CD14-positive monocyte (primary cell): ENCODE measurements around the gene ABCA7. TPM values are rescaled to one million over a fixed set of nuclear protein-coding genes. Genes with fewer than 3 reads are reported as not detected.

Experiments used
- DNase-seq, 3 donors: peaks; one replicate each; pipeline ENCODE4 v3.0.0-alpha.2; 2011 to 2022
- H2AFZ ChIP-seq: 2 replicates; pipeline ENCODE4 v1.6.0; 2012; ENCODE audit warnings: mild to moderate bottlenecking, low read depth, low read length, inconsistent platforms; ENCODE audit not compliant: insufficient read depth, poor library complexity, severe bottlenecking
- H3K27ac ChIP-seq, 2 donors: 1 replicate in 1 of 2; 2 replicates in 1 of 2; pipeline ENCODE4 v1.5.1; 2012 to 2013; ENCODE audit warnings: low read length in 2 of 2, control low read depth in 1 of 2, inconsistent platforms in 1 of 2, low read depth in 1 of 2, mild to moderate bottlenecking in 1 of 2
- H3K27me3 ChIP-seq, 2 donors: one replicate each; pipeline versions ENCODE4 v1.6.0 to v1.6.1; 2011 to 2013; ENCODE audit warnings: low read length in 2 of 2; ENCODE audit not compliant: control insufficient read depth in 2 of 2, insufficient read depth in 2 of 2
- H3K36me3 ChIP-seq, 2 donors: replicated peaks in 1 of 2; 1 replicate in 1 of 2; 2 replicates in 1 of 2; pipeline versions ENCODE4 v1.5.1 to v1.6.1; 2012 to 2013; ENCODE audit warnings: low read length in 2 of 2, control low read depth in 1 of 2, inconsistent platforms in 1 of 2, mild to moderate bottlenecking in 1 of 2; ENCODE audit not compliant: insufficient read depth in 2 of 2, control insufficient read depth in 1 of 2
- H3K4me1 ChIP-seq, 2 donors: 1 replicate in 1 of 2; 2 replicates in 1 of 2; pipeline versions ENCODE4 v1.5.1 to v1.6.1; 2012 to 2013; ENCODE audit warnings: low read length in 2 of 2, control low read depth in 1 of 2, inconsistent platforms in 1 of 2, mild to moderate bottlenecking in 1 of 2, moderate library complexity in 1 of 2; ENCODE audit not compliant: insufficient read depth in 2 of 2, control insufficient read depth in 1 of 2
- H3K4me2 ChIP-seq: replicated peaks from 2 replicates; pipeline ENCODE3; 2012; ENCODE audit warnings: low read length, moderate library complexity, mild to moderate bottlenecking; ENCODE audit not compliant: poor library complexity, severe bottlenecking; ENCODE audit errors: extremely low read depth
- H3K4me3 ChIP-seq, 3 experiments: fragments of 200-600 bp in 1 of 3; sonication (generic) in 1 of 3; replicated peaks in 1 of 3; 1 replicate in 2 of 3; 2 replicates in 1 of 3; pipeline ENCODE4 v1.5.1; 2011 to 2013; ENCODE audit warnings: low read length in 3 of 3, mild to moderate bottlenecking in 3 of 3, control low read depth in 2 of 3, low read depth in 2 of 3, inconsistent platforms in 1 of 3, moderate library complexity in 1 of 3
- H3K79me2 ChIP-seq: 2 replicates; pipeline ENCODE4 v1.6.0; 2012; ENCODE audit warnings: mild to moderate bottlenecking, control low read depth, inconsistent platforms, low read length, moderate library complexity; ENCODE audit not compliant: insufficient read depth
- H3K9ac ChIP-seq: 2 replicates; pipeline ENCODE4 v1.6.0; 2017; ENCODE audit warnings: low read length, mild to moderate bottlenecking; ENCODE audit not compliant: insufficient read depth, poor library complexity, severe bottlenecking
- H3K9me3 ChIP-seq, 2 donors: replicated peaks in 1 of 2; 1 replicate in 1 of 2; 2 replicates in 1 of 2; pipeline versions ENCODE4 v1.5.1 to v1.6.1; 2012 to 2013; ENCODE audit warnings: low read length in 2 of 2, control low read depth in 1 of 2; ENCODE audit not compliant: control insufficient read depth in 1 of 2, insufficient read depth in 1 of 2
- H4K20me1 ChIP-seq: 2 replicates; pipeline ENCODE4 v1.6.0; 2012; ENCODE audit warnings: mild to moderate bottlenecking, low read length, control low read depth, moderate library complexity; ENCODE audit not compliant: insufficient read depth
- H3K27ac Mint-ChIP-seq, 7 donors: one replicate each; pipeline ENCODE4 v1.8.0; 2020; ENCODE audit warnings: mild to moderate bottlenecking in 7 of 7, mixed read lengths in 7 of 7, moderate library complexity in 6 of 7, inconsistent platforms in 2 of 7
- H3K27me3 Mint-ChIP-seq, 3 donors: one replicate each; pipeline ENCODE4 v1.8.0; 2021 to 2022; ENCODE audit warnings: low read depth in 3 of 3, mild to moderate bottlenecking in 3 of 3, mixed read lengths in 3 of 3, moderate library complexity in 3 of 3, inconsistent platforms in 1 of 3
- H3K36me3 Mint-ChIP-seq, 2 donors: one replicate each; pipeline ENCODE4 v1.8.0; 2020; ENCODE audit warnings: mixed read lengths in 2 of 2, inconsistent platforms in 1 of 2, mild to moderate bottlenecking in 1 of 2
- H3K4me1 Mint-ChIP-seq: one replicate; pipeline ENCODE4 v1.8.0; 2020; ENCODE audit warnings: mild to moderate bottlenecking, mixed read lengths
- H3K4me3 Mint-ChIP-seq, 2 donors: one replicate each; pipeline ENCODE4 v1.8.0; 2020; ENCODE audit warnings: mild to moderate bottlenecking in 2 of 2, mixed read lengths in 2 of 2, moderate library complexity in 1 of 2
- H3K9me3 Mint-ChIP-seq, 7 donors: one replicate each; pipeline ENCODE4 v1.8.0; 2020 to 2022; ENCODE audit warnings: mixed read lengths in 7 of 7, mild to moderate bottlenecking in 6 of 7, moderate library complexity in 6 of 7, inconsistent platforms in 2 of 7
- CTCF ChIP-seq: fragments of 200-600 bp; IDR thresholded peaks from one replicate; pipeline ENCODE4 v1.8.0; 2022; ENCODE audit warnings: antibody characterized with exemption, mild to moderate bottlenecking
- WGBS: methylation state at CpG from one replicate; pipeline ENCODE4 v1.1.5; 2013; ENCODE audit warnings: missing lambda C conversion rate; ENCODE audit not compliant: insufficient coverage; 5-methylcytosine and 5-hydroxymethylcytosine counted together
- intact Hi-C, 2 donors: fragments of 100-400 bp; cut with micrococcal nuclease; formaldehyde crosslinking; loops; one replicate each; pipeline versions ENCODE4 v1.15.0 to v1.15.1; 2023
- polyA plus RNA-seq, 3 donors: library from polyadenylated mRNA; depleted of rRNA in 1 of 3; unstranded in 2 of 3; stranded (reverse) in 1 of 3; fragments of 300-500 nt in 2 of 3; fragments of >200 nt in 1 of 3; fragmentation: Illumina TruSeq in 2 of 3; gene quantifications; 1 replicate in 2 of 3; 2 replicates in 1 of 3; pipeline ENCODE4 v1.2.3, GENCODE V29; 2012 to 2021

ABCA7 gene
- polyA plus RNA-seq, 3 donors, result 1.7 to 104 (median 7.8) TPM

GRCh38 chr19:1046117-1046626 is 6.3 kb downstream of the ABCA7 start:
- H3K27ac Mint-ChIP-seq, result no peak overlapping the region
- Histone ChIP-seq H4K20me1 (peaks cover 41% of the 10 kb centered on the region), H3K4me3 (no peak overlapping the region), H3K4me2 (no peak overlapping the region), H2AFZ (no peak overlapping the region), H3K36me3 (peaks cover 35 to 61% of the 10 kb centered on the region in 2 donors), H3K79me2 (peaks cover 15% of the 10 kb centered on the region), H3K27me3 (no peaks in the 10 kb centered on the region), H3K9ac (no peak overlapping the region), H3K4me1 (peaks cover 11 to 20% of the 10 kb centered on the region in 2 donors), H3K27ac (no peak overlapping the region), H3K9me3 (no peaks in the 10 kb centered on the region)
- H3K9me3 Mint-ChIP-seq, result no peaks in the 10 kb centered on the region
- peaks cover 0 to 1% (median 1%) of the 10 kb centered on the region in 3 donors for H3K27me3 Mint-ChIP-seq
- intact Hi-C loops, result no loop called here
- peaks cover 28 to 41% of the 10 kb centered on the region in 2 donors for H3K36me3 Mint-ChIP-seq
- H3K4me3 Mint-ChIP-seq, result no peak overlapping the region
- peaks cover 4% of the 10 kb centered on the region for H3K4me1 Mint-ChIP-seq
- TF ChIP-seq CTCF, result no peak
- no peak for DNase-seq
- WGBS, result 98% methylated on average over 23 of the region's 33 CpGs

- H3K27me3 Mint-ChIP-seq, result peaks cover 0 to 1% (median 1%) of the 10 kb centered on the region in 3 donors
- intact Hi-C loops, result no loop called here
- DNase-seq, result no peak
- peaks cover 34 to 48% of the 10 kb centered on the region in 2 donors for H3K36me3 Mint-ChIP-seq
- Histone ChIP-seq H3K27me3 (no peaks in the 10 kb centered on the region), H3K36me3 (peaks cover 37 to 63% of the 10 kb centered on the region in 2 donors), H3K4me3 (no peak overlapping the region), H3K4me1 (peaks cover 5 to 11% of the 10 kb centered on the region in 2 donors), H3K9ac (no peak overlapping the region), H4K20me1 (peaks cover 32% of the 10 kb centered on the region), H3K79me2 (peaks cover 7% of the 10 kb centered on the region), H2AFZ (no peak overlapping the region), H3K27ac (no peak overlapping the region), H3K9me3 (no peaks in the 10 kb centered on the region), H3K4me2 (no peak overlapping the region)
- no peak overlapping the region for H3K27ac Mint-ChIP-seq
- 83% methylated on average over 70 of the region's 77 CpGs for WGBS
- peaks cover 0 to 4% (median 0%) of the 10 kb centered on the region in 7 donors for H3K9me3 Mint-ChIP-seq
- H3K4me1 Mint-ChIP-seq, result no peaks in the 10 kb centered on the region
- H3K4me3 Mint-ChIP-seq, result no peak overlapping the region
- no peak for TF ChIP-seq CTCF
These were observed 7.2 kb downstream of the ABCA7 start for GRCh38 chr19:1046836-1047695.
